OCI-LY1 (cell line): ENCODE data around the gene PARD3.

Source experiments
- EZH2 ChIP-seq: fragments of 200-600 bp; sonication (generic), shearing (Covaris generic); IDR thresholded peaks from 2 replicates; pipeline ENCODE4 v1.8.0; 2017; ENCODE audit warnings: borderline replicate concordance, mixed run types, mild to moderate bottlenecking, antibody characterized with exemption, low read length, moderate library complexity, mixed read lengths
- TF ChIP-seq, protein P1 (sequence below): fragments of 200-600 bp; sonication (generic), shearing (Covaris generic); IDR thresholded peaks from 2 replicates; pipeline ENCODE4 v1.5.1; 2017; ENCODE audit warnings: mild to moderate bottlenecking, antibody characterized with exemption, low read length, moderate library complexity, mixed read lengths

DNA sequence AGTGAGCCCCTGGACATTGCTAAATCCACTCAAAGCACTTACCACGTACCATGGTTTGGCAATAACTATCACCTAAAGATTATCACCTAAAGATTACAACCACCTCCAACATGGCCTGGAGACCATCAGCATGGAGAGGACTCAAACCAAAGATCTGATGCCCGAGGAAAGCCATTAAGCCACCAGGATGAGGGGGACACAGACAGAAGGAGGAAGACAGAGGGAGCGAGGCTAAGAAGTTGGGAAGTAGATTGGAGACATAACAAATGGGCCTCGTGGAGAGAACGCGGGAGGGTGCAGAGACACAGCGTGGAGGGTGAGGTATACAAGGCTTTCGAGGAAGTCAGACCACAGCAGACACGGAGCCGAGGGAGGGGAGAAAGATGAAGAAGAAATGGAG lies 700.2 kb downstream of the PARD3 start:
- TF ChIP-seq, protein P1, sequence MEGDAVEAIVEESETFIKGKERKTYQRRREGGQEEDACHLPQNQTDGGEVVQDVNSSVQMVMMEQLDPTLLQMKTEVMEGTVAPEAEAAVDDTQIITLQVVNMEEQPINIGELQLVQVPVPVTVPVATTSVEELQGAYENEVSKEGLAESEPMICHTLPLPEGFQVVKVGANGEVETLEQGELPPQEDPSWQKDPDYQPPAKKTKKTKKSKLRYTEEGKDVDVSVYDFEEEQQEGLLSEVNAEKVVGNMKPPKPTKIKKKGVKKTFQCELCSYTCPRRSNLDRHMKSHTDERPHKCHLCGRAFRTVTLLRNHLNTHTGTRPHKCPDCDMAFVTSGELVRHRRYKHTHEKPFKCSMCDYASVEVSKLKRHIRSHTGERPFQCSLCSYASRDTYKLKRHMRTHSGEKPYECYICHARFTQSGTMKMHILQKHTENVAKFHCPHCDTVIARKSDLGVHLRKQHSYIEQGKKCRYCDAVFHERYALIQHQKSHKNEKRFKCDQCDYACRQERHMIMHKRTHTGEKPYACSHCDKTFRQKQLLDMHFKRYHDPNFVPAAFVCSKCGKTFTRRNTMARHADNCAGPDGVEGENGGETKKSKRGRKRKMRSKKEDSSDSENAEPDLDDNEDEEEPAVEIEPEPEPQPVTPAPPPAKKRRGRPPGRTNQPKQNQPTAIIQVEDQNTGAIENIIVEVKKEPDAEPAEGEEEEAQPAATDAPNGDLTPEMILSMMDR: no peak
- TF ChIP-seq EZH2: no peak
